ENCODE data around the gene ROBO2.

ROBO2 gene

GRCh38 chr3:77460326-77460725 is 420.4 kb downstream of the ROBO2 start:
- no peak for DNase-seq (ENCODE audit: low read depth)
- no peak overlapping the region for H3K4me3 ChIP-seq (ENCODE audit: low read depth, low read length)
- no peak for TF ChIP-seq CTCF (IDR thresholded peaks at IDR 0.05; ENCODE audit: control insufficient read depth, extremely low read depth, insufficient read depth)

- TF ChIP-seq CTCF (IDR thresholded peaks at IDR 0.05; ENCODE audit: control insufficient read depth, extremely low read depth, insufficient read depth): no peak
- no peak for DNase-seq (ENCODE audit: low read depth)
- H3K4me3 ChIP-seq (ENCODE audit: low read depth, low read length): no peak overlapping the region
Measured at GRCh38 chr3:77462951-77463350, 423.1 kb downstream of the ROBO2 start.

GRCh38 chr3:77464111-77464688 is 424.3 kb downstream of the ROBO2 start:
- DNase-seq (ENCODE audit: low read depth): no peak
- no peak overlapping the region for H3K4me3 ChIP-seq (ENCODE audit: low read depth, low read length)
- no peak for TF ChIP-seq CTCF (IDR thresholded peaks at IDR 0.05; ENCODE audit: control insufficient read depth, extremely low read depth, insufficient read depth)

- no peak for TF ChIP-seq CTCF (IDR thresholded peaks at IDR 0.05; ENCODE audit: control insufficient read depth, extremely low read depth, insufficient read depth)
Measured at GRCh38 chr3:77466562-77467115, 426.7 kb downstream of the ROBO2 start.

GRCh38 chr3:77467702-77468625 is 428.1 kb downstream of the ROBO2 start:
- no peak for TF ChIP-seq CTCF (IDR thresholded peaks at IDR 0.05; ENCODE audit: control insufficient read depth, extremely low read depth, insufficient read depth)
- DNase-seq (ENCODE audit: low read depth): peak; percentile 8
- no peak overlapping the region for H3K4me3 ChIP-seq (ENCODE audit: low read depth, low read length)

More at GRCh38 chr3:77466562-77467115, 426.7 kb downstream of the ROBO2 start:
- H3K4me3 ChIP-seq (ENCODE audit: low read depth, low read length): no peak overlapping the region
- DNase-seq (ENCODE audit: low read depth): no peak

- TF ChIP-seq CTCF (IDR thresholded peaks at IDR 0.05; ENCODE audit: control insufficient read depth, extremely low read depth, insufficient read depth): no peak
- DNase-seq (ENCODE audit: low read depth): no peak
- H3K4me3 ChIP-seq (ENCODE audit: low read depth, low read length): no peak overlapping the region
Measured at GRCh38 chr3:77468626-77469020, 428.7 kb downstream of the ROBO2 start.
